K562 (cell line): Measurements from ENCODE around the gene FARP2. TPM values are rescaled to one million over a fixed set of nuclear protein-coding genes. Genes with fewer than 3 reads are reported as not detected.

ENCODE experiments used
- microRNA-seq: library from miRNA; unstranded; fragments of <30 nt; microRNA quantifications from one replicate; pipeline ENCODE4, GENCODE V29; 2018; ENCODE audit warnings: borderline microRNAs expressed
- polyA plus RNA-seq, 8 experiments: library from polyadenylated mRNA; depleted of rRNA in 4 of 8; stranded (reverse) in 5 of 8; unstranded in 3 of 8; fragments of >200 nt; fragmentation: Nextera tagmentation in 2 of 8; fragmentation: Illumina TruSeq in 1 of 8; extraction: Ambion mirVana in 2 of 8; extraction: Trizol in 1 of 8; gene quantifications; 2 replicates each; pipeline versions ENCODE4 v1.2.1 to v1.2.3, GENCODE V29; 2011 to 2014; ENCODE audit warnings: inconsistent platforms in 1 of 8, missing spikeins in 1 of 8
- small RNA-seq: library from RNA; depleted of rRNA; stranded (forward); fragments of <200 nt; gene quantifications from one replicate; pipeline ENCODE3, GENCODE V24; 2014
- total RNA-seq, 7 experiments: library from RNA; depleted of rRNA in 6 of 7; stranded (reverse); fragments of >200 nt in 6 of 7; fragmentation: Illumina TruSeq in 2 of 7; extraction: Trizol in 2 of 7; gene quantifications; 2 replicates each; pipeline versions ENCODE4 v1.2.1 to v1.2.3, GENCODE V29; 2011 to 2021; ENCODE audit warnings: low replicate concordance in 1 of 7

The FARP2 gene
- total and polyA plus RNA-seq, 9 of the 15 experiments (the other 6 are each of a cell fraction or from before 2014, with no cell fraction given) = 4.1 to 38.1 (median 21.1) TPM

Small RNA genes within 50 kb of the gene (microRNA-seq; reads per million reads assigned to microRNA genes)
- not detected for gene MIR3133

Small RNA genes within 50 kb of the gene (small RNA-seq; reads per million reads assigned to genes)
- not detected for gene MIR3133

Other genes starting within 250 kb of the FARP2 start
- gene PASK, start 206.8 kb upstream of the FARP2 start, total RNA-seq (2014; rRNA removed) = 8.6 and 17.1 TPM in 2 replicates
- gene PASK, start 206.8 kb upstream of the FARP2 start, total RNA-seq (2014; rRNA removed; fragmentation: Illumina TruSeq; extraction: Trizol) = 5.9 and 6.2 TPM in 2 replicates
- gene PASK, start 206.8 kb upstream of the FARP2 start, total RNA-seq (2015; rRNA removed; fragmentation: Illumina TruSeq; extraction: Trizol) = 8.8 and 10.1 TPM in 2 replicates
- 25.9 and 30.3 TPM in 2 replicates for gene PASK, start 206.8 kb upstream of the FARP2 start, total RNA-seq (2021)
- gene PASK, start 206.8 kb upstream of the FARP2 start, polyA plus RNA-seq (2011; rRNA removed) = 10.9 and 11.6 TPM in 2 replicates
- 9.9 and 11.5 TPM in 2 replicates for gene PASK, start 206.8 kb upstream of the FARP2 start, polyA plus RNA-seq (2014; fragmentation: Illumina TruSeq; extraction: Trizol)
- gene PASK, start 206.8 kb upstream of the FARP2 start, polyA plus RNA-seq (2014; fragmentation: Nextera tagmentation; extraction: Ambion mirVana) = 1 to 10 TPM; 1.5 to 2.6 TPM
- 16.3 and 20.2 TPM in 2 replicates for gene PASK, start 206.8 kb upstream of the FARP2 start, polyA plus RNA-seq (2014; rRNA removed)
- gene PPP1R7, start 205.8 kb upstream of the FARP2 start, total RNA-seq (2014; rRNA removed) = 56.0 and 62.0 TPM in 2 replicates
- gene PPP1R7, start 205.8 kb upstream of the FARP2 start, total RNA-seq (2014; rRNA removed; fragmentation: Illumina TruSeq; extraction: Trizol) = 37.5 and 38.1 TPM in 2 replicates
- 35.3 and 40.2 TPM in 2 replicates for gene PPP1R7, start 205.8 kb upstream of the FARP2 start, total RNA-seq (2015; rRNA removed; fragmentation: Illumina TruSeq; extraction: Trizol)
- gene PPP1R7, start 205.8 kb upstream of the FARP2 start, total RNA-seq (2021) = 39.5 and 40.5 TPM in 2 replicates
- 46.1 and 57.3 TPM in 2 replicates for gene PPP1R7, start 205.8 kb upstream of the FARP2 start, polyA plus RNA-seq (2011; rRNA removed)
- gene PPP1R7, start 205.8 kb upstream of the FARP2 start, polyA plus RNA-seq (2014; fragmentation: Illumina TruSeq; extraction: Trizol) = 62.0 and 75.0 TPM in 2 replicates
- gene PPP1R7, start 205.8 kb upstream of the FARP2 start, polyA plus RNA-seq (2014; fragmentation: Nextera tagmentation; extraction: Ambion mirVana) = 10 to 100 TPM; 37.9 to 50.5 TPM
- 59.4 and 61.0 TPM in 2 replicates for gene PPP1R7, start 205.8 kb upstream of the FARP2 start, polyA plus RNA-seq (2014; rRNA removed)
- gene ANO7, start 167.6 kb upstream of the FARP2 start, total RNA-seq (2014; rRNA removed) = 1.3 and 1.7 TPM in 2 replicates
- gene ANO7, start 167.6 kb upstream of the FARP2 start, total RNA-seq (2014; rRNA removed; fragmentation: Illumina TruSeq; extraction: Trizol) = 0.67 and 0.91 TPM in 2 replicates
- gene ANO7, start 167.6 kb upstream of the FARP2 start, total RNA-seq (2015; rRNA removed; fragmentation: Illumina TruSeq; extraction: Trizol) = 1.1 TPM in 2 replicates
- 4.1 and 5.1 TPM in 2 replicates for gene ANO7, start 167.6 kb upstream of the FARP2 start, total RNA-seq (2021)
- 0.59 and 0.81 TPM in 2 replicates for gene ANO7, start 167.6 kb upstream of the FARP2 start, polyA plus RNA-seq (2011; rRNA removed)
- gene ANO7, start 167.6 kb upstream of the FARP2 start, polyA plus RNA-seq (2014; fragmentation: Illumina TruSeq; extraction: Trizol) = 1.9 and 3.2 TPM in 2 replicates
- gene ANO7, start 167.6 kb upstream of the FARP2 start, polyA plus RNA-seq (2014; fragmentation: Nextera tagmentation; extraction: Ambion mirVana) = under 1 TPM; 0.28 to 0.46 TPM
- 1.9 and 2.9 TPM in 2 replicates for gene ANO7, start 167.6 kb upstream of the FARP2 start, polyA plus RNA-seq (2014; rRNA removed)
- gene HDLBP, start 40.6 kb upstream of the FARP2 start, total RNA-seq (2014; rRNA removed) = 254 and 333 TPM in 2 replicates
- gene HDLBP, start 40.6 kb upstream of the FARP2 start, total RNA-seq (2014; rRNA removed; fragmentation: Illumina TruSeq; extraction: Trizol) = 123 and 130 TPM in 2 replicates
- 163 and 180 TPM in 2 replicates for gene HDLBP, start 40.6 kb upstream of the FARP2 start, total RNA-seq (2015; rRNA removed; fragmentation: Illumina TruSeq; extraction: Trizol)
- gene HDLBP, start 40.6 kb upstream of the FARP2 start, total RNA-seq (2021) = 221 and 223 TPM in 2 replicates
- gene HDLBP, start 40.6 kb upstream of the FARP2 start, polyA plus RNA-seq (2011; rRNA removed) = 106 and 166 TPM in 2 replicates
- gene HDLBP, start 40.6 kb upstream of the FARP2 start, polyA plus RNA-seq (2014; fragmentation: Illumina TruSeq; extraction: Trizol) = 240 and 378 TPM in 2 replicates
- 10 to 100 TPM; 24.4 to 68.4 TPM for gene HDLBP, start 40.6 kb upstream of the FARP2 start, polyA plus RNA-seq (2014; fragmentation: Nextera tagmentation; extraction: Ambion mirVana)
- gene HDLBP, start 40.6 kb upstream of the FARP2 start, polyA plus RNA-seq (2014; rRNA removed) = 111 and 146 TPM in 2 replicates
- 132 and 145 TPM in 2 replicates for gene SEPTIN2, start 40.4 kb upstream of the FARP2 start, total RNA-seq (2014; rRNA removed)
- gene SEPTIN2, start 40.4 kb upstream of the FARP2 start, total RNA-seq (2014; rRNA removed; fragmentation: Illumina TruSeq; extraction: Trizol) = 169 and 197 TPM in 2 replicates
- gene SEPTIN2, start 40.4 kb upstream of the FARP2 start, total RNA-seq (2015; rRNA removed; fragmentation: Illumina TruSeq; extraction: Trizol) = 149 and 166 TPM in 2 replicates
- 144 and 162 TPM in 2 replicates for gene SEPTIN2, start 40.4 kb upstream of the FARP2 start, total RNA-seq (2021)
- 271 and 367 TPM in 2 replicates for gene SEPTIN2, start 40.4 kb upstream of the FARP2 start, polyA plus RNA-seq (2011; rRNA removed)
- gene SEPTIN2, start 40.4 kb upstream of the FARP2 start, polyA plus RNA-seq (2014; fragmentation: Illumina TruSeq; extraction: Trizol) = 232 and 235 TPM in 2 replicates
- 100 to 1,000 TPM; 121 to 201 TPM for gene SEPTIN2, start 40.4 kb upstream of the FARP2 start, polyA plus RNA-seq (2014; fragmentation: Nextera tagmentation; extraction: Ambion mirVana)
- gene SEPTIN2, start 40.4 kb upstream of the FARP2 start, polyA plus RNA-seq (2014; rRNA removed) = 164 and 179 TPM in 2 replicates
- gene STK25, start 152.3 kb downstream of the FARP2 start, total RNA-seq (2014; rRNA removed) = 116 and 163 TPM in 2 replicates
- 35.0 and 61.9 TPM in 2 replicates for gene STK25, start 152.3 kb downstream of the FARP2 start, total RNA-seq (2014; rRNA removed; fragmentation: Illumina TruSeq; extraction: Trizol)
- gene STK25, start 152.3 kb downstream of the FARP2 start, total RNA-seq (2015; rRNA removed; fragmentation: Illumina TruSeq; extraction: Trizol) = 66.9 and 75.2 TPM in 2 replicates
- gene STK25, start 152.3 kb downstream of the FARP2 start, total RNA-seq (2021) = 107 and 123 TPM in 2 replicates
- gene STK25, start 152.3 kb downstream of the FARP2 start, polyA plus RNA-seq (2011; rRNA removed) = 169 and 218 TPM in 2 replicates
- 151 and 157 TPM in 2 replicates for gene STK25, start 152.3 kb downstream of the FARP2 start, polyA plus RNA-seq (2014; fragmentation: Illumina TruSeq; extraction: Trizol)
- 10 to 100 TPM in 1 of 2 experiments, 1 to 10 TPM in 1; 5.4 to 10.3 TPM for gene STK25, start 152.3 kb downstream of the FARP2 start, polyA plus RNA-seq (2014; fragmentation: Nextera tagmentation; extraction: Ambion mirVana)
- 177 and 178 TPM in 2 replicates for gene STK25, start 152.3 kb downstream of the FARP2 start, polyA plus RNA-seq (2014; rRNA removed)
- gene BOK, start 202.5 kb downstream of the FARP2 start, total RNA-seq (2014; rRNA removed) = 2.9 and 3.1 TPM in 2 replicates
- gene BOK, start 202.5 kb downstream of the FARP2 start, total RNA-seq (2014; rRNA removed; fragmentation: Illumina TruSeq; extraction: Trizol) = 0.35 and 0.47 TPM in 2 replicates
- gene BOK, start 202.5 kb downstream of the FARP2 start, total RNA-seq (2015; rRNA removed; fragmentation: Illumina TruSeq; extraction: Trizol) = 0.76 and 0.83 TPM in 2 replicates
- 2.6 and 3.3 TPM in 2 replicates for gene BOK, start 202.5 kb downstream of the FARP2 start, total RNA-seq (2021)
- 2.0 and 2.7 TPM in 2 replicates for gene BOK, start 202.5 kb downstream of the FARP2 start, polyA plus RNA-seq (2011; rRNA removed)
- 1.2 and 2.4 TPM in 2 replicates for gene BOK, start 202.5 kb downstream of the FARP2 start, polyA plus RNA-seq (2014; fragmentation: Illumina TruSeq; extraction: Trizol)
- gene BOK, start 202.5 kb downstream of the FARP2 start, polyA plus RNA-seq (2014; fragmentation: Nextera tagmentation; extraction: Ambion mirVana) = under 1 TPM in 1 of 2 experiments, not detected in 1; 0.03 TPM
- 2.3 and 2.8 TPM in 2 replicates for gene BOK, start 202.5 kb downstream of the FARP2 start, polyA plus RNA-seq (2014; rRNA removed)